H9 (cell line): ENCODE data around the gene GHSR. TPM values are rescaled to one million over a fixed set of nuclear protein-coding genes. Genes with fewer than 3 reads are reported as not detected.

ENCODE experiments used
- DNase-seq: peaks from one replicate; pipeline ENCODE4 v3.0.0-alpha.2; 2017
- H2AFZ ChIP-seq: one replicate; pipeline ENCODE4 v1.6.1; 2013; ENCODE audit warnings: mild to moderate bottlenecking, low read length, control low read depth, moderate library complexity
- H2AK5ac ChIP-seq: 2 replicates; pipeline ENCODE4 v1.6.1; 2013; ENCODE audit warnings: low read length, control low read depth, mixed read lengths; ENCODE audit not compliant: insufficient read length
- H2BK120ac ChIP-seq: one replicate; pipeline ENCODE4 v1.6.1; 2013; ENCODE audit warnings: low read depth, mild to moderate bottlenecking, low read length, control low read depth, inconsistent platforms; ENCODE audit not compliant: poor library complexity, severe bottlenecking
- H2BK12ac ChIP-seq: 2 replicates; pipeline ENCODE4 v1.6.1; 2013; ENCODE audit warnings: low read length, control low read depth, mixed read lengths, low read depth; ENCODE audit not compliant: insufficient read length
- H2BK15ac ChIP-seq: 2 replicates; pipeline ENCODE4 v1.6.1; 2013; ENCODE audit warnings: low read depth, low read length, control low read depth
- H2BK20ac ChIP-seq: one replicate; pipeline ENCODE4 v1.6.1; 2013; ENCODE audit warnings: low read depth, mild to moderate bottlenecking, low read length, control low read depth, inconsistent platforms; ENCODE audit not compliant: poor library complexity, severe bottlenecking
- H2BK5ac ChIP-seq: 2 replicates; pipeline ENCODE4 v1.6.1; 2013; ENCODE audit warnings: low read length, control low read depth, mixed read lengths; ENCODE audit not compliant: insufficient read length
- H3K14ac ChIP-seq: 2 replicates; pipeline ENCODE4 v1.6.1; 2013; ENCODE audit warnings: low read length, control low read depth; ENCODE audit not compliant: insufficient read depth
- H3K18ac ChIP-seq: 2 replicates; pipeline ENCODE4 v1.6.1; 2013; ENCODE audit warnings: low read depth, mild to moderate bottlenecking, mixed read lengths, low read length, control low read depth; ENCODE audit not compliant: insufficient read length
- H3K23ac ChIP-seq: 2 replicates; pipeline ENCODE4 v1.6.1; 2013; ENCODE audit warnings: low read length, control low read depth, mixed read lengths, low read depth; ENCODE audit not compliant: insufficient read length
- H3K23me2 ChIP-seq: 2 replicates; pipeline ENCODE4 v1.6.1; 2013; ENCODE audit warnings: low read depth, mild to moderate bottlenecking, mixed read lengths, low read length, control low read depth; ENCODE audit not compliant: insufficient read length, poor library complexity, severe bottlenecking
- H3K27ac ChIP-seq: 2 replicates; pipeline ENCODE4 v1.5.1; 2013; ENCODE audit warnings: low read length, control low read depth, mixed read lengths, low read depth; ENCODE audit not compliant: insufficient read length
- H3K27me3 ChIP-seq: 2 replicates; pipeline ENCODE4 v1.6.1; 2013; ENCODE audit warnings: low read length, control low read depth, inconsistent platforms; ENCODE audit not compliant: insufficient read depth
- H3K4ac ChIP-seq: 2 replicates; pipeline ENCODE4 v1.6.1; 2013; ENCODE audit warnings: low read depth, mild to moderate bottlenecking, control low read depth, inconsistent platforms, low read length, moderate library complexity
- H3K4me1 ChIP-seq: 2 replicates; pipeline ENCODE4 v1.6.1; 2013; ENCODE audit warnings: low read length, control low read depth, inconsistent platforms; ENCODE audit not compliant: insufficient read depth
- H3K4me2 ChIP-seq: 2 replicates; pipeline ENCODE4 v1.6.1; 2013; ENCODE audit warnings: low read length, control low read depth, mixed read lengths; ENCODE audit not compliant: insufficient read length, insufficient read depth
- H3K56ac ChIP-seq: 2 replicates; pipeline ENCODE4 v1.6.1; 2013; ENCODE audit warnings: low read depth, mild to moderate bottlenecking, mixed read lengths, low read length, control low read depth; ENCODE audit not compliant: insufficient read length
- H3K79me1 ChIP-seq: 2 replicates; pipeline ENCODE4 v1.6.1; 2013; ENCODE audit warnings: low read depth, mild to moderate bottlenecking, moderate library complexity, low read length, control low read depth, inconsistent platforms; ENCODE audit not compliant: insufficient read depth, poor library complexity, severe bottlenecking
- H3K79me2 ChIP-seq: 2 replicates; pipeline ENCODE4 v1.6.1; 2013; ENCODE audit warnings: low read length, control low read depth, inconsistent platforms; ENCODE audit not compliant: insufficient read depth
- H3K9ac ChIP-seq: 2 replicates; pipeline ENCODE4 v1.6.1; 2013; ENCODE audit warnings: low read length, control low read depth, mixed read lengths; ENCODE audit not compliant: insufficient read length; ENCODE audit errors: extremely low read depth
- H3K9me3 ChIP-seq: one replicate; pipeline ENCODE4 v1.6.1; 2013; ENCODE audit warnings: low read depth, low read length, inconsistent platforms; ENCODE audit not compliant: control insufficient read depth
- H3T11ph ChIP-seq: one replicate; pipeline ENCODE4 v1.6.1; 2013; ENCODE audit warnings: mild to moderate bottlenecking, low read length, control low read depth, inconsistent platforms
- H4K20me1 ChIP-seq: one replicate; pipeline ENCODE4 v1.6.1; 2013; ENCODE audit not compliant: control insufficient read depth, insufficient read length, insufficient read depth
- H4K5ac ChIP-seq: 2 replicates; pipeline ENCODE4 v1.6.1; 2013; ENCODE audit warnings: low read depth, mild to moderate bottlenecking, mixed read lengths, low read length, control low read depth; ENCODE audit not compliant: insufficient read length
- H4K8ac ChIP-seq: replicated peaks from 2 replicates; pipeline ENCODE4 v1.6.1; 2013; ENCODE audit warnings: low read length, control low read depth, mixed read lengths, low read depth; ENCODE audit not compliant: insufficient read length
- H4K91ac ChIP-seq: 2 replicates; pipeline ENCODE4 v1.6.1; 2013; ENCODE audit warnings: low read depth, mild to moderate bottlenecking, moderate library complexity, mixed read lengths, low read length, control low read depth; ENCODE audit not compliant: insufficient read length
- H3K27ac Mint-ChIP-seq, 3 experiments: 2 replicates in 2 of 3; 3 replicates in 1 of 3; pipeline ENCODE4 v1.8.0; 2020 to 2021; ENCODE audit warnings: mixed read lengths in 3 of 3, mild to moderate bottlenecking in 1 of 3, moderate library complexity in 1 of 3
- H3K27me3 Mint-ChIP-seq: 2 replicates; pipeline ENCODE4 v1.8.0; 2021; ENCODE audit warnings: low read depth, mild to moderate bottlenecking, moderate library complexity, mixed read lengths
- H3K36me3 Mint-ChIP-seq, 3 experiments: 2 replicates in 2 of 3; 3 replicates in 1 of 3; pipeline ENCODE4 v1.8.0; 2020 to 2021; ENCODE audit warnings: low read depth in 3 of 3, mixed read lengths in 3 of 3; ENCODE audit not compliant: insufficient read depth in 1 of 3
- H3K4me1 Mint-ChIP-seq, 2 experiments: 2 replicates each; pipeline ENCODE4 v1.8.0; 2020; ENCODE audit warnings: mixed read lengths in 2 of 2
- H3K4me3 Mint-ChIP-seq, 2 experiments: 2 replicates in 1 of 2; 3 replicates in 1 of 2; pipeline ENCODE4 v1.8.0; 2020 to 2021; ENCODE audit warnings: mild to moderate bottlenecking in 2 of 2, mixed read lengths in 2 of 2, moderate library complexity in 1 of 2
- H3K9me3 Mint-ChIP-seq, 2 experiments: 2 replicates in 1 of 2; 3 replicates in 1 of 2; pipeline ENCODE4 v1.8.0; 2020; ENCODE audit warnings: mild to moderate bottlenecking in 2 of 2, mixed read lengths in 2 of 2, moderate library complexity in 1 of 2
- CTCF ChIP-seq: fragments of 200-600 bp; sonication (generic); conservative IDR thresholded peaks from 3 replicates; pipeline ENCODE4 v1.8.0; 2021; ENCODE audit warnings: antibody characterized with exemption, mild to moderate bottlenecking
- total RNA-seq: library from RNA; stranded (reverse); gene quantifications from 2 replicates; pipeline ENCODE4 v1.2.1, GENCODE V29; 2021

The GHSR gene
- total RNA-seq, 1 experiment from 2014 or later: not detected

GRCh38 chr3:172437713-172438112, 10.5 kb downstream of the GHSR start:
- peaks cover 3 to 10% (median 6%) of the 10 kb centered on the region in 3 experiments; a peak in 6 of 7 replicates for H3K36me3 Mint-ChIP-seq
- DNase-seq: no peak
- no peaks in the 10 kb centered on the region for H4K20me1 ChIP-seq
- H3K79me1 ChIP-seq: no peaks in the 10 kb centered on the region
- H3K23ac ChIP-seq: no peak overlapping the region
- no peak overlapping the region for H2BK12ac ChIP-seq
- no peak overlapping the region for H3K9ac ChIP-seq
- H4K91ac ChIP-seq: no peak overlapping the region
- peaks cover 4% of the 10 kb centered on the region for H3K27me3 Mint-ChIP-seq
- no peaks in the 10 kb centered on the region for H3K27me3 ChIP-seq
- H3K4ac ChIP-seq: no peak overlapping the region
- no peak overlapping the region for H3K4me2 ChIP-seq
- H2BK120ac ChIP-seq: no peak overlapping the region
- no peak overlapping the region for H2BK5ac ChIP-seq
- peaks cover 11 to 14% of the 10 kb centered on the region in 2 experiments for H3K9me3 Mint-ChIP-seq
- no peak overlapping the region for H2BK15ac ChIP-seq
- H3K56ac ChIP-seq: no peak overlapping the region
- no peak overlapping the region for H4K5ac ChIP-seq
- H3K14ac ChIP-seq: no peak overlapping the region
- no peak overlapping the region for H3K27ac ChIP-seq
- H3K23me2 ChIP-seq: no peaks in the 10 kb centered on the region
- no peaks in the 10 kb centered on the region for H3K4me1 ChIP-seq
- H2AK5ac ChIP-seq: no peak overlapping the region
- no peaks in the 10 kb centered on the region for H3K79me2 ChIP-seq
- no peaks in the 10 kb centered on the region; a peak in 1 of 4 replicates for H3K4me1 Mint-ChIP-seq
- no peak for TF ChIP-seq CTCF
- no peak overlapping the region for H3K27ac Mint-ChIP-seq
- no peak overlapping the region for H3K18ac ChIP-seq
- H2AFZ ChIP-seq: no peak overlapping the region
- H3K9me3 ChIP-seq: no peaks in the 10 kb centered on the region
- H3T11ph ChIP-seq: no peak overlapping the region
- no peak overlapping the region for H2BK20ac ChIP-seq
- H4K8ac ChIP-seq: no peak overlapping the region
- H3K4me3 Mint-ChIP-seq: no peak overlapping the region
